ENCODE data around the gene RNF207. TPM values are rescaled to one million over a fixed set of nuclear protein-coding genes. Genes with fewer than 3 reads are reported as not detected.

The RNF207 gene
- total and polyA plus RNA-seq, 2 of the 4 experiments (the other 2 are of a cell fraction): 2.7 to 17.2 TPM

- ChIA-PET POLR2A (ENCODE audit: unreplicated experiment) (no interaction called here), CTCF (no interaction called here)
- Histone ChIP-seq H4K8ac (ENCODE audit: low read depth in 2 of 2, low read length in 2 of 2) (no peak overlapping the region), H3K18ac (ENCODE audit: low read depth, low read length) (no peak overlapping the region), H2AK5ac (ENCODE audit: low read depth, low read length) (no peak overlapping the region), H4K20me1 (ENCODE audit: insufficient read depth, low read length) (no peaks in the 10 kb centered on the region), H3K23ac (ENCODE audit: low read depth, low read length) (no peak overlapping the region), H3K9ac (ENCODE audit: low read depth, low read length) (no peak overlapping the region), H2BK15ac (ENCODE audit: low read depth, low read length) (no peak overlapping the region), H3K27ac (ENCODE audit: insufficient read depth, low read length) (no peak overlapping the region), H2AK9ac (replicated peaks; ENCODE audit: low read depth, low read length, poor library complexity) (no peak overlapping the region), H3K4me2 (ENCODE audit: low read depth, low read length) (no peak overlapping the region), H2BK5ac (ENCODE audit: low read depth, low read length, poor library complexity, severe bottlenecking) (no peak overlapping the region), H3K9me1 (ENCODE audit: insufficient read depth, low read length) (no peaks in the 10 kb centered on the region), H2BK120ac (ENCODE audit: low read depth, low read length) (no peak overlapping the region), H3K36me3 (ENCODE audit: control insufficient read depth, insufficient read depth, low read length) (no peaks in the 10 kb centered on the region), H3K14ac (replicated peaks; ENCODE audit: low read depth, low read length) (no peak overlapping the region), H2AFZ (replicated peaks; ENCODE audit: low read length, poor library complexity) (no peak overlapping the region), H2BK20ac (ENCODE audit: low read depth, low read length) (no peak overlapping the region), H3K4me3 (ENCODE audit: insufficient read depth, low read depth, low read length) (no peak overlapping the region), H4K5ac (ENCODE audit: low read depth, low read length) (no peak overlapping the region), H3K79me1 (ENCODE audit: low read depth in 1 of 2, low read length in 2 of 2) (no peaks in the 10 kb centered on the region), H3K4me1 (ENCODE audit: control insufficient read depth, insufficient read depth, low read length) (no peaks in the 10 kb centered on the region), H3K56ac (ENCODE audit: extremely low read depth, insufficient read depth, low read length) (no peak overlapping the region), H3K27me3 (ENCODE audit: control insufficient read depth, insufficient read depth, low read length) (peaks cover 47% of the 10 kb centered on the region; the same call in 1 of the 2 replicates), H4K91ac (ENCODE audit: insufficient read depth, low read depth, low read length) (no peak overlapping the region), H3K4ac (ENCODE audit: low read depth, low read length) (no peak overlapping the region), H3K9me3 (ENCODE audit: control insufficient read depth, insufficient read depth, low read length) (no peaks in the 10 kb centered on the region)
- 0% methylated on average over 1 of the region's 10 CpGs; no CpG with 5 or more reads in 1 of the 2 experiments for WGBS, 2 experiments (ENCODE audit: extremely low coverage in 2 of 2, insufficient read length in 1 of 2)
- no peak for TF ChIP-seq ELK1 (IDR thresholded peaks at IDR 0.05; ENCODE audit: borderline replicate concordance, low read depth, low read length)
- TF ChIP-seq SMC3 (IDR thresholded peaks at IDR 0.05; ENCODE audit: low read depth, low read length): no peak
- no peak for TF ChIP-seq RAD21 (IDR thresholded peaks at IDR 0.05; ENCODE audit: low read length)
- no peak for TF ChIP-seq NFE2L2 (IDR thresholded peaks at IDR 0.05; ENCODE audit: low read depth, low read length)
- TF ChIP-seq POLR2A (IDR thresholded peaks at IDR 0.05; ENCODE audit: low read depth, low read length): no peak
- TF ChIP-seq RCOR1 (IDR thresholded peaks at IDR 0.05; ENCODE audit: insufficient replicate concordance, low read length): no peak
- no peak for TF ChIP-seq FOS (IDR thresholded peaks at IDR 0.05; ENCODE audit: low read depth, low read length)
- TF ChIP-seq CHD1 (IDR thresholded peaks at IDR 0.05; ENCODE audit: low read depth, low read length): no peak
- no peak for TF ChIP-seq RFX5 (IDR thresholded peaks at IDR 0.05; ENCODE audit: low read depth, low read length)
- TF ChIP-seq BHLHE40 (IDR thresholded peaks at IDR 0.05; ENCODE audit: low read depth, low read length): no peak
- TF ChIP-seq MAFK (IDR thresholded peaks at IDR 0.05; ENCODE audit: low read depth, low read length): no peak
- TF ChIP-seq, protein P1, sequence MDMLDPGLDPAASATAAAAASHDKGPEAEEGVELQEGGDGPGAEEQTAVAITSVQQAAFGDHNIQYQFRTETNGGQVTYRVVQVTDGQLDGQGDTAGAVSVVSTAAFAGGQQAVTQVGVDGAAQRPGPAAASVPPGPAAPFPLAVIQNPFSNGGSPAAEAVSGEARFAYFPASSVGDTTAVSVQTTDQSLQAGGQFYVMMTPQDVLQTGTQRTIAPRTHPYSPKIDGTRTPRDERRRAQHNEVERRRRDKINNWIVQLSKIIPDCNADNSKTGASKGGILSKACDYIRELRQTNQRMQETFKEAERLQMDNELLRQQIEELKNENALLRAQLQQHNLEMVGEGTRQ (IDR thresholded peaks at IDR 0.05; ENCODE audit: low read depth, low read length): no peak
- TF ChIP-seq CTCF (conservative IDR thresholded peaks at IDR 0.05; ENCODE audit: low read depth, low read length): no peak
- no peak for TF ChIP-seq MXI1 (IDR thresholded peaks at IDR 0.05; ENCODE audit: borderline replicate concordance, low read depth, low read length)
- TF ChIP-seq CEBPB (IDR thresholded peaks at IDR 0.05; ENCODE audit: low read depth, low read length): no peak
- TF ChIP-seq MAZ (IDR thresholded peaks at IDR 0.05; ENCODE audit: borderline replicate concordance, low read depth, low read length): no peak
- intact Hi-C loops (cut with micrococcal nuclease) (no loop called here), in situ Hi-C loops (cut with MboI; ENCODE audit: low sequenced_read_pairs) (no loop called here), dilution Hi-C loops (cut with HindIII; ENCODE audit: low sequenced_read_pairs, unreplicated experiment) (no loop called here)
- DNase-seq: no peak
- no peak for ATAC-seq (ENCODE audit: low read depth)
- BruUV-seq (replicated peaks): no TSS peak
Measured at GRCh38 chr1:6166221-6166620, 39.7 kb upstream of the RNF207 start.
